ENCODE results near the gene INPP5A.
"Not testable (repeated sequence)": the region's sequence is repeated elsewhere in the genome, so short reads cannot be mapped to it uniquely, and the experiment has no call there.

INPP5A gene

DNA sequence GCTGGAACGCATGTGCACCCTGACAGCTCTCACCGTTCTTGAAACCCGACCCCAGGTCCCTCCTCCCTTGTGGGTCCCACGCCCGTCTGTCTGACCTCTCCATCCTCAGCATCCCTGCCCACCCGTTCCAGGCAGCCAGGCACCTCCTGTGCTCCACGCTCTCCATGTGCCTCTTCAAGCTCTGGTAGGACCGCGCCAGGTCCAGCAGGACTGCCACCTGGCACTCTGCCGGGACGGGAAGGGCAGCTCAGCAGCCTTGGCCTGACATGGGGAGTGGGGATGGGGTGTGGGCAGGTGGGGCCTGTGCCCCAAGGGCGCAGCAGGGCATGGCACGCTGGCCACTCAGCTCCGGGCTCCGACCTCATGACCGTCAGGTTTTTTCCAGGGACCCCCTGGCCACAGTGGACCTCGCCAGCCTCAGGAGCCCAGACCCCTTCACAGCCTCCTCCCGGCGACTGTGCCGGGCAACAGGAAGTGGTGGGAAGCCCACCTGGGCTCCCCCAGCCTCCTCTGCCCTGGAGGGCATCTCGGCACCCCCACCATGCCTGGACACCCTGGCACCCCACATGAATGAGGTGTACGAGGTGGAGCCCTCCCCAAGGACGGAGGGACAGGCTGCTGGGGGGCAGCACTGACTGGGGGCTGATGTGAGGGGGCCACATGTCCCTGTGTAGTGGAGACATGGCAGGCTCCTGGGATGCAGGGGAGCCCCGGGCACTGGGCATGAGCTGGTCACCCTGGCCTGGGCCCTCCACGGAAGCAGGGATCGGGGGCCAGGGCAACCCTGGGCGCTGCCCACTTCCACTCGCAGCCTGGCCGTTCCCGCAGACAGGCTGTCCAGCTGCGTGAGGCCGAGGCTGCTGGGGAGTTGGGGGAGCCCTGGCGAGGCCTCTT, 273.5 kb downstream of the INPP5A start:
- no peak for DNase-seq

DNA sequence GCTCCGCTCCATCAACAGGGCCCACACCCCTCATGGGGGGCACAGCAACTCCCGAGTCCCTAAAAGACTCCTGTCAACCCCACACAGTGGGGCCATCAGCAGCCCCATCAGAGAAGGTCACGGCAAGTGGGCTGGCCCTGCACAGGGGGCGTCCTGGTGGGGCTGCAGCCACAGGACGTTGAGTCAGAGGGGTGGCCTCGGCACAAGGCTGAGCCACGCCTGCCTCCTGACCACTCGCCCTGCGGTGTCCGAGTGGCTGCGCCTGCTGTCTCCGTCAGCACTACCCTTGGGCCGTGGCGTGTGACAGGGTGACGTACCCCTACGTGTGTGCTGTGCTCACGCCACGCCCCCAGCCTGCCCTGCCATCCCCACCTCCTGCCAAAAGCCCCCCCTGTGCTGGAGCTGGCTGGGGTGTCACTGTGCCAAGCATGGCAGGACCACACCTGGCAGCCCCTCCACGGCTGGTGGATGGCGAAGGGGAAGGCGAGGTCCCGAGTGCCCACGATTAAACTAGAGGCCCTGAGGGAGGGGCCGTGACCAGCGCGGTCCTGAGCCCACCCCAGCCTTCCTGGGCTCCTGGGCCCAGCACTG, 274.4 kb downstream of the INPP5A start:
- no peak for DNase-seq

DNA sequence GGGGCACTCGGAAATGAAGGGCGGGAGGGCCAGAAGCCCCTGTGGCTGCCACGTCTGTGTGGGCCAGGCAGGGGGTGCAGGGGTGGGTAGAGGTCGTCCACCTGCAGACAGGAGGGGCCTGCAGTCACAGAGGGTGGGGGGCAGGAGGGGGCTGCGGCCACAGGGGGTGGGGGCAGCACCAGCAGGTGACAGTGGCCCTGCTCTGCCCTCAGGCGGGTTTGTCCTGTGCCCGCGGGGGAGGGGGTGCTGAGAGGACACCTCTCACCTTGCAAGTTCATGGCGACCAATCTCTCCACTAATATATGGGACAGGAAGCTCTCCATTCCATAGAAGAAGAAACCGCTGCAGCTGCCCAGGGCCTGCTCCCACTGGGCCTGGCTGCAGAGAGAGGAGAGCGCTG, 274.9 kb downstream of the INPP5A start:
- DNase-seq, result no peak

DNA sequence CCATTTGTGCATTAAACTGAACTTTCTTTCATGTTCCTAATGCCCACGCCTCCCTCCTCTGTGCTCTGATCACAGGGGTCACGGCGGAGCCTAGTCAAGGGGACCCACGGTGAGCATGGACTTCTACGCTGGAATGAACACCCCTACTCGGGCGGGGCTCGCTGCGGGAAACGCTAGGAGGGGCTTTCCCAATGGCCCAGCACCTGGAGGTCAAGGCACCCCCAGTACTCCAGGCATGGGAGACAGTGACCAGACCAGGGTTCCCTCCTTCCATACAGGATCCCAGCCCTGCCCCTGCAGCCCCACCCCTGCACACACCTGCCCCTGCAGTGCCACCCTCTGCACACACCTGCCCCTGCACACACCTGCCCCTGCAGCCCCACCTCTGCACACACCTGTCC, 275.4 kb downstream of the INPP5A start:
- no peak for DNase-seq

DNA sequence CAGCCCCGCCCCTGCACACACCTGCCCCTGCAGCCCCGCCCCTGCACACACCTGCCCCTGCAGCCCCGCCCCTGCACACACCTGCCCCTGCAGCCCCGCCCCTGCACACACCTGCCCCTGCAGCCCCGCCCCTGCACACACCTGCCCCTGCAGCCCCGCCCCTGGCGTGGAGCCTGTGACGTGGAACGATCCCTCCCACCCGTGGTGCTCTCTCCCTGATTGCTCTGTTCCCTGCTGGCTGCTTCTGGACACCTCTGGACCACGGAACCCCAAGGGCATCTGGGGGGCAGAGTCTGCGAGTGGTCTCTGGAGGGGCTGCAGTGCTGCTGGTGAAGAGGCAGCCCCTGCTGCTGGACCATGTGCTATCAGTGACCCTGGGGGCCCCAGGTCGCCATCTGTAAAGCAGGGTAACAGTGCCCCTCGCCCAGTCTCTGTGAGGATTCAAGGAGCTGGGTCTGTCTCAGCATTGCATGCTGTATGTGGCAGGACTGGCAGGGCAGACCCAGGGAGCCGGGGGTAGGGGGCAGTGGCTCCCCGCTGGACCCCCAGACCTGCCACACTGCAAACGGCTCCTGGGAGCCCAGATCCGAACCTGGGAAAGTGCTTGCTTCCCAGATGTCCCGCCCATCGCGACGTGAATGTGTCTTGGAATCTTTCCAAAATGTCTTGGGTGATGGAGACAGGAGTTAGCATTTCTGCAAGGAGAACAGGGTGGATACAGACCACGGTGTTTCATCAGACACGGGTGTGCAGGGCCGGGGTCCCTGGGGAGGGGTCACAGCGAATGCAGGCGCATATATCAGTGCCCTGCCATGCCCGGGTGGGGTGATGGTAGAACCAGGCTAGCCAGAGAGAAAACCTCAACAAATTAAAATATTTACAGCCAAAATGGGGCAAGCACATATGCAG, 276.2 kb downstream of the INPP5A start:
- no peak for DNase-seq

DNA sequence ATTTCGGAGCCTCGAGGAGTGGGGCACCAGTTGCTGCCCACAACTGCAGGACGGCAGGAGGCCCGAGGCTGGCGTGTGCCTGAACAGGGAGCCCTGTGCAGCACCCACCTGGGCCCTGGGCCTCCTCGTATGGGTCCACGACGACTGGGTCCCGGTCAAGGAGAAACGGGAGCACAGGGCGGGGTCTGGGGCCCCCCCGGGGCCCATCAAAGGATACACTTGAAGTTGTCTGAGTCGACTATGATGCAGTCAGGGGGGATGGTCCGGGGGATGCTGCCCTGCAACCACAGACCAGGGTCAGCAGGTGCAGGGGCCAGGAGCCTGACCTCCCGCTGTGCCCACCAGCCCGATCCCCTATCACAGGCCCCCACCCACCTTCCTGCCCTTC, 276.9 kb downstream of the INPP5A start:
- no peak for DNase-seq

DNA sequence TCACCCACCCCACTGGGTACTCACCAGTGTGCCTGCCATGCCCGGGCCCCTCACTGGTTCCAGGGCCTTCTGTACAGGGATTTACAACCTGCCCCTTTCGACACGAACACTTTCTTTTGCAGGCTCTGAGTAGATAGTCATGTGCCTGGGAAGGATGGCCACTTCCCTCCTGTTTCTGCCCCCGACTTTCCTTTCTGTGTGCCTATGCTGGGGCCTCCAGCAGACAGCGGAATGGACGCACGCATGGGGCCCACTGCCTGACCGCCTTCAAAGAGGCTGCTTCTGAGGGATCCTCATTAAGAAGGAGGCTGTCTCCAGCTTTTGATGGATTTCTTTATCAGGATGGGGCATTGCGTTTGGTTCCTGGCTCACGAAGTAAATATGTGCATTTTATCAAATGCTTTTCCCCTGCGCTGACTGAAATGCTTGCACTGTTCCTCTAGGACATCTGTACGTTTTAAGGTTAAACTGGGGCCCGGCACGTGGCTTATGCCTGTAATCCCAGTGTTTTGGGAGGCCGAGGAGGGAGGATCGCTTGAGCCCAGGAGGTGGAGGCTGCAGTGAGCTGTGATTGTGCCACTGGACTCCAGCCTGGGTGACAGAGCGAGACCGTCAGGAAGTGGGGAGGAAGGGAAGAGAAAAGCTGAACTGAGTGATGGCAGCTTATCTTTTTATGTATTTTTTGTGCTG, 277.7 kb downstream of the INPP5A start:
- DNase-seq, result no peak

DNA sequence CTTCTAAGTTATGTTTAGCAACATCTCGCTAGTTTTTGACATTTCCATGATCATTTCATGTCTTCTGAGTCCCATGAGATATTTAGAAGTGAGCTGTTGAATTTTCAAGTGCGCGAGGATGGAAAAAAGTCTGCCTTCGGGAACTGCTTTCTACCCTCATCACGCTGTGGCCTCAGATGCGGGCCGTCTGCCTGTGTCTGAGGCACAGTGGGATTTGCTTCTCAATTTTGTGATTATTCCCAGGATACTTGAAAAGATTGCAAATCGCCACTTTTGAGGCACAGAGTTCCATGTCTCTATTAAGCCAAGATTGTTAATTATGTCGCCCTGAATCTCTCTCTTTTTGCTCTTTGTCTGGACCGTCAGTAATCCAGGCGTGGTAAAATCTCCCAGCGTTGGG, 279.1 kb downstream of the INPP5A start:
- no peak for DNase-seq

DNA sequence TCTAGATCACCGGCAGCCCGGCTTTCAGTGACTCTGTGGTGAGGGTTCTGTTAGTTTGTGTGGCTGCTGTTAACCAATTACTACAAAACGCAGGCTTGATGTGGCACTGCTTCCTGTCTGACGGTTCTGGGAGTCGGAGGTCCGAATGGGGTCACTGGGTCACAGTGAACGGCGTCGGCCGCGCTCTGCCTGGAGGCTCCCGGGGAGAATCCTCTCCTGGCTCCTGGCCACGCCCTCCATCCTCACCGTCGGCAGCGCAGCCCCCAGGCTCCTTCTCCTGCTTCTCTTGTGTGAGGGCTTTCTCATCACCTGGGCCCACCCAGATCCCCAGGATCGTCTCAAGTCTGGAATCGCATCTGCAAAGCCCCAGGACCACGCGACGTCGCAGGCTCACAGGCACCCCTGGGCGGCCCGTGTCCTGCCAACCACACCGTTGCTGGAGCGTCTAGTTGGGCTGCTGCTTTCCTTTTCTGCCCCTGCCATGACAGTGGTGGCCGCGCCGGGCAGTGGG, 280.2 kb downstream of the INPP5A start:
- DNase-seq, result no peak

DNA sequence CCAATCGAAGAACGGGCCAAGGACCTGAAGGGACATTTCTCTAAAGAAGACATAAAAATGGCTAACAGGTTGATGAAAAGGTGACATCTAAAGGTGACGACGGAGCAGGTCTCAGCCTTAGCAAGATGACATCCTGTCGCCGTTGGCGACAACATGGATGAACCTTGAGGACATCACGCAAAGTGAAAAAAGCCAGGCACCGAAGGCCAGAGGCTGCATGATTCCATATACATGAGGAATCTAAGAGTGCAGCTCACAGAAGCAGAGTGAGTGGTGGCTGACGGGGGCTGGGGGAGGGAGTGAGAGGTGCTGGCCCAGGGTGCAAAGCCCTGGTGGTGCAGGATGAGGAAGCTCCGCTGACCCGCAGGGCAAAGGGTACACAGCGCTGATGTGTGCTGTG, 282.5 kb downstream of the INPP5A start:
- no peak for DNase-seq

DNA sequence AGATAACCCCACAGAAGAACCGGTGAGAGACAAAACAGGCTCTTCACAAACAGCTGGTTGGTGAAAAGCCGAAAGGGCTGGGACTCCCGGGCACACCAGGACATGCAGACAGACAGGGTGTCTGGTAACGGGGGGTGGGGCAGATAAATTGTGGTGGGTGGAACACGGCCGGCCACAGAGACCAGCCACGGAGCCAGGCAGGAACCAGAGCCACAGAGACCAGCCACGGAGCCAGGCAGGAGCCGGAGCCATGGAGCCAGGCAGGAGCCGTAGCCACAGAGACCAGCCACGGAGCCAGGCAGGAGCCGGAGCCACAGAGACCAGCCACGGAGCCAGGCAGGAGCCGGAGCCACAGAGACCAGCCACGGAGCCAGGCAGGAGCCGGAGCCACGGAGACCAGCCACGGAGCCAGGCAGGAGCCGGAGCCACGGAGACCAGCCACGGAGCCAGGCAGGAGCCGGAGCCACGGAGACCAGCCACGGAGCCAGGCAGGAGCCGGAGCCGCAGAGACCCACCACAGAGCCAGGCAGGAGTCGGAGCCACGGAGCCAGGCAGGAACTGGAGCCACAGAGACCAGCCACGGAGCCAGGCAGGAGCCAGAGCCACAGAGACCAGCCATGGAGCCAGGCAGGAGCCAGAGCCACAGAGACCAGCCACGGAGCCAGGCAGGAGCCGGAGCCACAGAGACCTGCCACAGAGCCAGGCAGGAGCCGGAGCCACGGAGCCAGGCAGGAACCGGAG, 288.4 kb downstream of the INPP5A start:
- not testable (repeated sequence) for DNase-seq

DNA sequence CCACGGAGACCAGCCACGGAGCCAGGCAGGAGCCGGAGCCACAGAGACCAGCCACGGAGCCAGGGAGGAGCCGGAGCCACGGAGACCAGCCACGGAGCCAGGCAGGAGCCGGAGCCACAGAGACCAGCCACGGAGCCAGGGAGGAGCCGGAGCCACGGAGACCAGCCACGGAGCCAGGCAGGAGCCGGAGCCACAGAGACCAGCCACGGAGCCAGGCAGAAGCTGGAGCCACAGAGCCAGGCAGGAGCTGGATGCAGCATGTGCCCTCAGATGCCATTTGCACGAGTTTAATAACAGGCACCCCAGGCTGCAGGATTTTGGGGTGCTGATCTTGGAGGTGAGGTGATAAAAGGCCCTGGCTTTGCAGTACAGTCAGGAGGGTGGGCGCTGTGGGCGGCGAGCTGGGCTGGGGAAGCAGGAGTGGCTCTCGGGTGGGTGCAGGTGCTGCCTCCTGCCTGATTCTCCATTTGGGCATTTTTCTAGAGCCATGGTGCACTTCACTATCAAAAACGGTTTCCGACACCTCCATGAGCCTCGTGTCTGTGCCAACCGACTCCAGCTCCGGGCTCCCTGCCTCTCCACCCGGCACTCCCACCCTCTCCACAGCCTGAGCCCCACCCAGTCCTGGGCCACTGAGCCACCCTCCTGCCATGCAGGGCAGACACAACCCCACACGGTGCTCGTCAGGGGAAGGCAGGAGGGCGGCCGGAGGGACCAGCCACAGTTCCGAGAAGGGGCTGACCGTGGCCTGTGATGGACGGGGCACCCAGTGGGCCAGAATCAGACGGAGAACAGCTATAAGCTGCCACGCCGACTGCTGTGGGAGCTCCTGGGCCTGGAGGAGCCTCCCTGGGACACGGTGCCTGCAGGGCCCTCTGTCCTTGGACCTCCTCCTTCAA, 289.2 kb downstream of the INPP5A start:
- DNase-seq, result no peak

DNA sequence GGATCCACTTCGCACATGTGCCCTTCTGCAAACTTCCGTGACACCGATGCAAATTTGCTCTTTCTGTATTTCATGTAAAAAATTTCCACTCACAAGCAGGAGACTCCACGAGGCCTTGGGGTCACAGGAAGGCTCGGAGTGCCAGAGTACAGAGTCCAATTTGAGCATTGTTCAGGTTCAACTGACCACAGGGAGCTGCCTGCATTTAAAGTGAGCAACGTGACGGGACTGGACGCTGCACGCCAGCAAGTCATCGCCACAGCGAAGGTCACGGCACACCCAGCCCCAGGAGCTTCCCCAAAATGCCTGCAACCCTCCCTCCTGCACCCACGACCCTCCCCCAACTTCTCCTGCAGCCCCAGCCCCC, 289.8 kb downstream of the INPP5A start:
- DNase-seq, result no peak

DNA sequence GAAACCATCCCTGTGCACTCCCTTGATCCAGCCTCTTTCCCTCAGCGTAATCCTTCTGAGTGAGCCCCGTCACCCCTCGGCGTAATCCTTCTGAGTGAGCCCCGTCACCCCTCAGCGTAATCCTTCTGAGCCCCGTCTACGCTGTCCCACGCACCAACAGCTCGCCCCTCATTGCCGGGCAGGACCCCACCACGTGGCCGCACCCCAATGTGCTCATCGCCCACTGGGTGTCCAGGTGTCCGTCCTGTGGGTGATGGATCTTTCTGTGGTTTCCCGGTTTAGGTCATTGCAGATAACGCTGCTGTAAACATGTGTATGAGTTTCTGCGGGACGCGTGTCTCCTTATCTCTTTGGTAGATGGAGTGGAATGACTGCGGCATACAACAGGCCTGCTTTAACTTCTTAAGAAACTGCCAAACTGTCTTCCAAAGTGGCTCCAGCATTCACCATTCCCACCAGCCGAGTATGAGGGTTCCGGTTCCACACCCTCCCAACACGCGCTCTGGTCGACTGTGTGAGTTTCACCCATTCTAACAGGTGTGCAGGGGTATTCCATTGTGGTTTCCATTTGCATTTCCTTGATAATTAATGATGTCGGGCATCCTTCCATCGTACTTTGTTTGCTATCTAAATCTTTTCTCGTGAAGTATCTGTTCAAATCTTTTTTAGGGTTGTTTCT, 290.4 kb downstream of the INPP5A start:
- no peak for DNase-seq

DNA sequence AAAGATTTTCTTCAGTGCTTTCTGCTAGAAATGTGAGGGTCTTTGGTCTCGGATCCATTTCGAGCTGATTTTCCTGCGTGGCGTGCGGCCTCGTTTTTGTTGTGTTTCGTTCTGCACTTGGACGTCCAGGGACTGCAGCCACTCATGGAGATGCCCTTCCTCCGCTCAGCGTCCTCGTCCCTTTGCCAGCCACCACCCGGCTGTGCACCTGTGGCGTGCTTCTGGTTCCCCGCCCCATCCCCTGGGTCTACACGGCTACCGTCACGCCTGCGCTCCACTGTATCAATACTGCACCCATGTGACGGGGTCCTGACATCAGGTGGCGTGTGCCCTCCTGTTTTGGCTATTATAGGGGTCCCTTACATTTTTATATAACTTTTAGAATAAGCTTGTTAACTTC, 291.1 kb downstream of the INPP5A start:
- DNase-seq, result no peak

DNA sequence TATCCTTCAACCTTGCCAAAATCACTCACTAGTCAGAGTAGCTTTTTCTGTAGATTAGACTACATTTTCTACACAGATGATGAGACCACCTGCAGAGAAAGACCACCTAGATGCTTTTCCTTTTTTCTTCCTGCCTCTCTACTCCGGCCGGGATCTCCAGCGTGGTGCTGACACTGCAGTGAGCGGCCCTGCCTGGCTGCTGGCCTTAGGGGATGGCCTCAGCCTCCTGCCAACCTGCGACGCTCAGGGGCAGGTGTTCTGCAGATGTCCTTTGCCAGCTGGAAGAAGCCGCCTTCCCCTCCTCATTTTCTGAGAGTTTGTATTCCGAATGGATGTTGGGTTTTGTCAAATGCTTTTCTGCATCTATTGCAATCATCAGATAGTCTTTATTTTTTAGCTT, 291.8 kb downstream of the INPP5A start:
- DNase-seq, result no peak

DNA sequence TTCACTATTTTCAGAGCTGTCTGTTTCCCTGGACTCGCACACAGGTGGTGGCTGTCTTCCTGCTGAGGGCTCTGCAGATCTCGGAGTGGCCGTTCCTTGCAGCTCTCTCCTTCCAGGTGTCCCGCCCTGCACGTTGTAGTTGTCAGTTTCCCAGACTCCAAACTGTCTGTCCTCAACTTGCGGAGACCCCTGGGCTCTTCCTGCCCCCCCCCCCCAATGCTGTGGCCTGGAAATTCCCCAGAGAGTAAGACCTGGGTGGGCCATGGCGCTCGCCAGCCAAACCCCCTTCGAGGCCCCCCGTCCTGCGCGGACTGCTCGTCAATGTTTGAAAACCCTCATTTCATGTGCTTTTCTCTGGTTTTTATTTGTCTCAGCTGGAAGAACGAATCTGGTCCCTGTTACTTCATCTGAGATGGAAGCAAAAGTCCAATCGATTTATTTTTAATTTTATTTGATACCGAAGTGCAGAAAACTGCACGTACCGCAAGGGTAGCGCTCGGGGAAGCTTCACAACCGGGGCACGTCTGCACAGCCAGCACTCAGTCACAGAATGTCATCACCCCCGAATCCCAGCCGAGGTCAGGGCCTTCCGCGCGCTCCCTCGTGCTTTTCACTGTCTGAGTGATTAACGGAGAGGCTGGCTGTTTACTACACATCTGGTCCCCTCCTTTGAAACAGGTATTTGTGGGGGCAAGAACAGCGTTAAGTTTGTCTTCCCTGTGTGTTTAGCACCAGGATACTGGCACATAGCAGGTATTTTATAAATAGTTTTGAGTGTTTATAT, 294.8 kb downstream of the INPP5A start:
- DNase-seq, result no peak
